GM12878 (cell line): ENCODE data around the gene PSMD11. TPM values are rescaled to one million over a fixed set of nuclear protein-coding genes. Genes with fewer than 3 reads are reported as not detected.

Source experiments
- ATAC-seq: fragments of 200-7000 bp; cut with Tn5 transposase; 3 replicates; pipeline ENCODE4 v1.9.1; 2020; ENCODE audit warnings: mild to moderate bottlenecking, moderate library complexity
- BruUV-seq: library from RNA; stranded (reverse); fragments of 400-500 nt; replicated peaks from 2 replicates; lab custom pipeline; 2021; lab: Mats Ljungman, UMichigan
- CTCF ChIA-PET: fragments of 300-600 bp; sonication (Branson Sonifier 250); formaldehyde crosslinking; extraction: SDS; loops from one replicate; lab custom pipeline; 2021; ENCODE audit warnings: inconsistent platforms; lab: Yijun Ruan, JAX
- POLR2A ChIA-PET: fragments of 350-600 bp; formaldehyde crosslinking; extraction: SDS; loops from one replicate; lab custom pipeline; 2021; ENCODE audit warnings: inconsistent platforms; lab: Charles Lee
- RAD21 ChIA-PET: fragments of 300-600 bp; sonication (Branson Sonifier 250); formaldehyde crosslinking; loops from one replicate; lab custom pipeline; 2023; ENCODE audit warnings: antibody characterized with exemption; ENCODE audit not compliant: unreplicated experiment; lab: Charles Lee
- SMC1A ChIA-PET: fragments of 300-600 bp; sonication (Branson Sonifier 250); formaldehyde crosslinking; loops from one replicate; lab custom pipeline; 2023; ENCODE audit not compliant: unreplicated experiment, uncharacterized antibody; lab: Charles Lee
- DNase-seq: peaks from one replicate; pipeline ENCODE4 v3.0.0-alpha.2; 2011; ENCODE audit warnings: low read depth, low spot score
- FAIRE-seq: peaks from 3 replicates; lab custom pipeline; 2011; peaks lifted over from hg19 to GRCh38; lab: Jason Lieb, UNC
- H2AFZ ChIP-seq: 2 replicates; pipeline ENCODE4 v1.6.0; 2011; ENCODE audit warnings: low read depth, low read length, control low read depth; ENCODE audit not compliant: control insufficient read depth
- H3K27ac ChIP-seq: 2 replicates; pipeline ENCODE4 v1.5.1; 2011; ENCODE audit warnings: control low read depth; ENCODE audit not compliant: control insufficient read depth, insufficient read depth
- H3K27me3 ChIP-seq, 2 experiments: replicated peaks in 1 of 2; 2 replicates each; pipeline versions ENCODE4 v1.6.0 to v1.6.1; 2011; ENCODE audit warnings: low read length in 1 of 2; ENCODE audit not compliant: control insufficient read depth in 2 of 2, insufficient read depth in 2 of 2
- H3K36me3 ChIP-seq, 2 experiments: 2 replicates each; pipeline ENCODE4 v1.5.1; 2011; ENCODE audit warnings: low read length in 1 of 2; ENCODE audit not compliant: control insufficient read depth in 2 of 2, insufficient read depth in 2 of 2
- H3K4me1 ChIP-seq: 2 replicates; pipeline ENCODE4 v1.6.1; 2011; ENCODE audit warnings: mild to moderate bottlenecking, low read length, moderate library complexity, mixed read lengths; ENCODE audit not compliant: control insufficient read depth, insufficient read depth
- H3K4me2 ChIP-seq: 2 replicates; pipeline ENCODE4 v1.6.0; 2011; ENCODE audit warnings: control low read depth; ENCODE audit not compliant: control insufficient read depth, insufficient read depth
- H3K4me3 ChIP-seq: fragments of 200-600 bp; sonication (generic); 2 replicates; pipeline ENCODE4 v1.5.1; 2016
- H3K79me2 ChIP-seq: 2 replicates; pipeline ENCODE4 v1.6.0; 2011; ENCODE audit warnings: low read length; ENCODE audit not compliant: control insufficient read depth, insufficient read depth
- H3K9ac ChIP-seq: 2 replicates; pipeline ENCODE4 v1.8.0; 2011; ENCODE audit warnings: low read length, control low read depth, mixed read lengths; ENCODE audit not compliant: control insufficient read depth, insufficient read depth
- H3K9me3 ChIP-seq: replicated peaks from 3 replicates; pipeline ENCODE4 v1.5.1; 2011; ENCODE audit warnings: mild to moderate bottlenecking, low read length; ENCODE audit not compliant: control insufficient read depth, insufficient read depth
- H4K20me1 ChIP-seq: 2 replicates; pipeline ENCODE4 v1.6.0; 2011; ENCODE audit not compliant: control insufficient read depth, insufficient read depth
- HDGF ChIP-seq: fragments of 450-650 bp; IDR thresholded peaks from 2 replicates; pipeline ENCODE4 v1.6.1; 2016; ENCODE audit warnings: antibody characterized with exemption
- POU2F2 ChIP-seq: IDR thresholded peaks from 3 replicates; pipeline ENCODE4 v1.6.1; 2011; ENCODE audit warnings: low read depth, mild to moderate bottlenecking, low read length, borderline replicate concordance
- WGBS: methylation state at CpG from one replicate; pipeline ENCODE4 v1.1.6; 2016; ENCODE audit warnings: low lambda C conversion rate; ENCODE audit not compliant: insufficient replicate concordance, insufficient coverage; ENCODE audit errors: missing lambda C conversion rate; 5-methylcytosine and 5-hydroxymethylcytosine counted together
- in situ Hi-C: fragments of 300-500 bp; cut with MboI; formaldehyde crosslinking; loops from 9 replicates; pipeline ENCODE4 v1.14.3; 2018; ENCODE audit warnings: mixed read lengths
- intact Hi-C: fragments of 100-400 bp; cut with micrococcal nuclease; formaldehyde crosslinking; loops from one replicate; pipeline ENCODE4 v1.14.2; 2022; ENCODE audit not compliant: unreplicated experiment
- polyA plus RNA-seq, 11 experiments: library from polyadenylated mRNA; depleted of rRNA in 4 of 11; unstranded in 6 of 11; stranded (reverse) in 5 of 11; fragments of >200 nt; fragmentation: Nextera tagmentation in 4 of 11; fragmentation: Illumina TruSeq in 1 of 11; extraction: Ambion mirVana in 4 of 11; extraction: Trizol in 1 of 11; gene quantifications; 1 replicate in 1 of 11; 2 replicates in 10 of 11; pipeline versions ENCODE4 v1.2.1 to v1.2.3, GENCODE V29; 2011 to 2016; ENCODE audit warnings: inconsistent platforms in 2 of 11, missing spikeins in 2 of 11, low read depth in 1 of 11
- total RNA-seq, 4 experiments: library from RNA; depleted of rRNA in 3 of 4; stranded (reverse); fragments of >200 nt in 3 of 4; fragmentation: Illumina TruSeq in 1 of 4; extraction: Trizol in 1 of 4; gene quantifications; 2 replicates each; pipeline versions ENCODE4 v1.2.1 to v1.2.3, GENCODE V29; 2013 to 2021
- TF ChIP-seq, protein P1 (sequence below): fragments of 150-350 bp; IDR thresholded peaks from 2 replicates; pipeline ENCODE4 v1.6.1; 2014; ENCODE audit warnings: mild to moderate bottlenecking, low read depth, low read length
- TF ChIP-seq, protein P2 (sequence below): fragments of 450-650 bp; IDR thresholded peaks from 2 replicates; pipeline ENCODE4 v1.6.1; 2016; ENCODE audit warnings: mild to moderate bottlenecking

The PSMD11 gene
- total and polyA plus RNA-seq, 10 of the 15 experiments (the other 5 are each of a cell fraction or from before 2014, with no cell fraction given), result 84.1 to 319 (median 120) TPM

DNA sequence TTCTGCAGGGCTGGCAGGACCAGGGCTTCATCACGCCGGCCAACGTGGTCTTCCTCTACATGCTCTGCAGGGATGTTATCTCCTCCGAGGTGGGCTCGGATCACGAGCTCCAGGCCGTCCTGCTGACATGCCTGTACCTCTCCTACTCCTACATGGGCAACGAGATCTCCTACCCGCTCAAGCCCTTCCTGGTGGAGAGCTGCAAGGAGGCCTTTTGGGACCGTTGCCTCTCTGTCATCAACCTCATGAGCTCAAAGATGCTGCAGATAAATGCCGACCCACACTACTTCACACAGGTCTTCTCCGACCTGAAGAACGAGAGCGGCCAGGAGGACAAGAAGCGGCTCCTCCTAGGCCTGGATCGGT, 43.9 kb downstream of the PSMD11 start:
- 3% methylated on average over 16 of the region's 16 CpGs for WGBS
- H3K4me3 ChIP-seq, result peak overlapping the region; percentile 92
- TF ChIP-seq, protein P1, sequence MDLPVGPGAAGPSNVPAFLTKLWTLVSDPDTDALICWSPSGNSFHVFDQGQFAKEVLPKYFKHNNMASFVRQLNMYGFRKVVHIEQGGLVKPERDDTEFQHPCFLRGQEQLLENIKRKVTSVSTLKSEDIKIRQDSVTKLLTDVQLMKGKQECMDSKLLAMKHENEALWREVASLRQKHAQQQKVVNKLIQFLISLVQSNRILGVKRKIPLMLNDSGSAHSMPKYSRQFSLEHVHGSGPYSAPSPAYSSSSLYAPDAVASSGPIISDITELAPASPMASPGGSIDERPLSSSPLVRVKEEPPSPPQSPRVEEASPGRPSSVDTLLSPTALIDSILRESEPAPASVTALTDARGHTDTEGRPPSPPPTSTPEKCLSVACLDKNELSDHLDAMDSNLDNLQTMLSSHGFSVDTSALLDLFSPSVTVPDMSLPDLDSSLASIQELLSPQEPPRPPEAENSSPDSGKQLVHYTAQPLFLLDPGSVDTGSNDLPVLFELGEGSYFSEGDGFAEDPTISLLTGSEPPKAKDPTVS, result no peak
- TF ChIP-seq HDGF (0 out of 2 replicates have a peak, but pooled peaks have one; percentile 33), POU2F2 (0 out of 3 replicates have a peak, but pooled peaks have one; percentile 0)
- TF ChIP-seq, protein P2, sequence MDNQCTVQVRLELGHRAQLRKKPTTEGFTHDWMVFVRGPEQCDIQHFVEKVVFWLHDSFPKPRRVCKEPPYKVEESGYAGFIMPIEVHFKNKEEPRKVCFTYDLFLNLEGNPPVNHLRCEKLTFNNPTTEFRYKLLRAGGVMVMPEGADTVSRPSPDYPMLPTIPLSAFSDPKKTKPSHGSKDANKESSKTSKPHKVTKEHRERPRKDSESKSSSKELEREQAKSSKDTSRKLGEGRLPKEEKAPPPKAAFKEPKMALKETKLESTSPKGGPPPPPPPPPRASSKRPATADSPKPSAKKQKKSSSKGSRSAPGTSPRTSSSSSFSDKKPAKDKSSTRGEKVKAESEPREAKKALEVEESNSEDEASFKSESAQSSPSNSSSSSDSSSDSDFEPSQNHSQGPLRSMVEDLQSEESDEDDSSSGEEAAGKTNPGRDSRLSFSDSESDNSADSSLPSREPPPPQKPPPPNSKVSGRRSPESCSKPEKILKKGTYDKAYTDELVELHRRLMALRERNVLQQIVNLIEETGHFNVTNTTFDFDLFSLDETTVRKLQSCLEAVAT, result peak; percentile 64; the same call in 1 of the 2 replicates
- FAIRE-seq (no peak), ATAC-seq (no peak), DNase-seq (no peak)
- intact Hi-C loops (no loop called here), in situ Hi-C loops (no loop called here)
- H3K79me2 ChIP-seq, result peaks cover 49% of the 10 kb centered on the region
- peak overlapping the region; percentile 79 for H3K9ac ChIP-seq
- BruUV-seq, result no TSS peak
- no peaks in the 10 kb centered on the region for H4K20me1 ChIP-seq
- H2AFZ ChIP-seq, result no peak overlapping the region
- ChIA-PET POLR2A (interaction anchor here (0.6 to 12.5 kb wide), 10 partner anchors 24 to 295 kb away, joined by 3 to 308 read pairs (median 6); no protein-coding TSS in a partner anchor), SMC1A (interaction anchor here (0.7 to 11.9 kb wide), 17 partner anchors 10 to 295 kb away, joined by 3 to 286 read pairs (median 5); no protein-coding TSS in a partner anchor), RAD21 (interaction anchor here (0.8 to 16.4 kb wide), 17 partner anchors 16 to 389 kb away, joined by 3 to 543 read pairs (median 7); partner anchors contain the start of genes MYO1D and PSMD11), CTCF (interaction anchor here (0.6 to 9.5 kb wide), 14 partner anchors 15 to 266 kb away, joined by 3 to 132 read pairs (median 9); partner anchors contain the start of gene PSMD11)
- peaks cover 30% of the 10 kb centered on the region for H3K4me1 ChIP-seq
- no peaks in the 10 kb centered on the region for H3K27me3 ChIP-seq
- H3K27ac ChIP-seq, result peak overlapping the region; percentile 81
- no peaks in the 10 kb centered on the region for H3K9me3 ChIP-seq
- H3K4me2 ChIP-seq, result peak overlapping the region; percentile 96
- peaks cover 10 to 15% of the 10 kb centered on the region in 2 experiments; a peak in 3 of 4 replicates for H3K36me3 ChIP-seq
